NCI-H2196 treated with DMSO at 0.1 percent for 48 hours (cell line): ENCODE results near the gene GLUL.
"Not testable (repeated sequence)": the region's sequence is repeated elsewhere in the genome, so short reads cannot be mapped to it uniquely, and the experiment has no call there.

Experiments
- DNase-seq: peaks from one replicate; lab custom pipeline; 2025; ENCODE audit not compliant: unreplicated experiment; lab: John Stamatoyannopoulos, UW

The GLUL gene

DNA sequence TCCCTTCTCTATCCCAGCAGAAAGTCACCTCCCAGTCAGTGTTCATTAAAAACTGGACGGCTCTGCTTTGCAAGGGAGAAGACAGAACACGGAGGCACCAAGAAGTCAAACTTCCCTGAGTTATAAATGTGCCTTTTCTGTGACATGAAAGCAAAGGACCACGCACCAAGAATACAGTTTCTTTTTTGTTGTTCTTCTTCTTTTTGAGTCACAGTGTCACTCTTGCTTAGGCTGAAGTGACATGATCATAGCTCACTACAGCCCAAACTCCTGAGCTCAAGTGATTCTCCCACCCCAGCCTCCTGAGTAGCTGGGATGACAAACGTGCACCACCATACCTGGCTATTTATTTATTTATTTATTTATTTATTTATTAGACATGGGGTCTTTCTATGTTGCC is 22.7 kb downstream of the GLUL start:
- no peak for DNase-seq

DNA sequence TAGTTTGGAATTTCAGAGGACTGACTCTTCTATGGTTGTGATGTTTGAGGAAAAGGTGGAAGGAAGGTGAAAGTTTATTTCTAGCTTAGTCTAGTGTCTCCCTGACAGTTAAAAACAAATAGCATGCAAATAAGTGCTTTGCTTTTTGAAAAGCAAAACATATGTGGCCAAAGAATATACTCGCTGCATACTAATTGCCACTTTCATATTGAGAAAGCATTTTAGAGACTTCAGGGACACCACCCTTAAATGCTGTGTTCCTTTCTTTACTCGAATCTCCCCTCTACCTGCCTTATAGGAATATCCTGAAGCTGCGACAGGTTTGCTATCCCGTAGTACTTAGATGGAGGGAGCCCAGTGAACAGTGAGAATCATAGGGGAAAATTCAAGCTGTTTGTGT is 23.2 kb downstream of the GLUL start:
- no peak for DNase-seq

DNA sequence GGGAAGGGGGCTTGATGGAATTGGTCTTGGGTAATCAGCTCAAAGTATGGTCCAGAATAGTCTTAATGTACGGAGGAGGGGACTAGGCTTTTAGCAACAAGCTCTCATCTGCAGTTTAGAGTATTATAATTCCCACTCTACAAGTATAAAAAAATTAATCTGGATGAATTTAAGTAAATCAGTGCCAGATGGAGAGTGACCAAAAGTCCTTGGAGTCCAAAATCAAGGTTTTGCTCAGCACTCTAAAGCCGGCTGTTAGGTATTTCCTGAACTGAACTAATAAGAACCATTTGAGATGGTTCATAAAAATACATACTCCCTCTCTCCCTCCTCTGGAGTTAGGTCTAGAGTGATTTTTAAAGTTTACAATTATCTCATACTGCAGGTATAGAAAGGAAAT is 23.7 kb downstream of the GLUL start:
- no peak for DNase-seq

DNA sequence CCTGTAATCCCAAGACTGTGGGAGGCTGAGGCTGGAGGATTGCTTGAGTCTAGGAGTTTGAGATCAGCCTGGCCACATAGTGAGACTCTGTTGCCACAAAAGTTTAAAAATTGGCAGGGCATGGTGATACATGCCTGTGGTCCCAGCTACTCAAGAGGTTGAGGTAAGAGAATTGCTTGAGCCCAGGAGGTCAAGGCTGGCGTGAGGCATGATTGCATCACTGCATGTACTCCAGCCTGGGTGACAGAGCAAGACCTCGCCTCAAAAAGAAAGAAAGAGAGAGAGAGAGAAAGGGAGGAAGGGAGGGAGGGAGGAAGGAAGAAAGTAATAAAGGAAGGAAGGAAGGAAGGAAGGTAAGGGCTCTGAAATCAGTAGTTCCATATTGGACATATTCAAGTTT is 25.0 kb downstream of the GLUL start:
- DNase-seq, result no peak

DNA sequence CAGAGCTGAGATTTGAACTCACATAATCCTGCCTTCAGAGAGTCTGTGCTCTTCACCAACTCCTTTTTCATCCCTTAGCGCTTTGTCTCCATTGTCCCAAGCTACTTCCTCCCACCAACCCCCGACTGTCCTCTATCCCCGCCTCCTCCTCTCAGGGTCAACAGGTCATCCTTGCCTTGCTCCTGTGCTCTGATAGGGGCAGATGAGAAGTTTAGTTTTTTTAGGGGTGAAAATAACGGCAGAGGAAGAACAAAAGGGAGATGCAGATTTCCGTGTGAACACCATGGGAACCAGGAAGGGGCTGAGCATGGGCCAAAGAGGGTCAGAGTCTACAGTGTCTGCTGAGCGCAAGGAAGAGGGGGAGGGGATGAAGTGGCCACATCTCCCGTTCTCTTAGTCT is 31.9 kb downstream of the GLUL start:
- no peak for DNase-seq

DNA sequence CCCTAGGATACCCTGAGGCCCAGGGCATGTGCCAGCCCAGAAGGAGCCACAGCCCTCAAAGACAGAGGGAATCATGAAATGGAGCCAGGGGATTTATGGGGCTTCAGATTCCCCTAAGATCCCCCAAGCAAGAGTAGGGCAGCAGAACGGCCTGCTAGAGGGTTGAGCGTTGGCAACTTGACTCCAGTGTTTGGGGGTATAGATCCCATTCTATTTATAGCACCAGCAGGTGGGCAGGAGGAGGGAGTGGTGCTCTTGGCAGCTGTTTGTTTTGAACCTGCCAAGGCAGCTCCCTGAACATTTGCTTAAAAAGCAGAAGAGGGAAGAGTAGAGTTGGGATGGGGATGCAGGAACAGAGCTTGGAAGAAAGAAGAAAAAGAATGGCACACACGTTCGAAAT is 33.7 kb downstream of the GLUL start:
- no peak for DNase-seq

DNA sequence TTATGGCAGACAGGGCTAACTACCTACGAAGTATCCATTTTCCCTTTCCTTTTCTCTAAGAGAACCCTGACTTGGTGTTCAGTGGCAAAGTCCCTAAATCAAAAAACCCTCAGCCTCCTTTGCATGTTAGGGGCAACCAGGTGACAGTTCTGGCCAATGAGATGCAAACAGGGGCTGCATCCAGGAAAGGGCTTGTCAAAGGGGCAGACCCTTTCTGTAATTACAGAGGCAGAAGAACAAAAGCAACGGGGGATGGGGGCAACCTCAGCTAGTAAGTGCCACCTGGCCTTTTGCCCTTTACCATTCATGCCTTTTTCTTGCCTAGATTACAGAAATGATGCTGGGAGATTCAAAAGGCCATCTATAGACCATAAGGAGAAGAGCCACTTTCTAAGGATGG is 34.4 kb downstream of the GLUL start:
- DNase-seq, result no peak

DNA sequence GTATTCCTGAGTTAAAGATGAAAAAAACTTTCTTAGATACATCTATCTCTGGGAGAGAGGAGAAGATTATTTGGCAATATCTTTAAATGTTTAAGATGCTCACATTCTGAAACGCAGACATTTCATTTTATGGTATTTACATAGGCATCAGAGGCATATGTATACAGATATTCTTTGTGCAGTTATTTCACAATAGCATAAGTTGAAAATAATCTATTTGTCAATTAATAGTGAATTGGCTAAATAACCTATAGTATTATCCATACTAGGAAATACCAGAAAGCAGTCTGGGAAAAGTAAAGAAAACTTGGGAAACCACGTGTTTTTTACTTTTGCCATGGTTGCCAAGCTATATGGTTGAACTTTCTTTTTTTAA is 35.9 kb downstream of the GLUL start:
- no peak for DNase-seq

DNA sequence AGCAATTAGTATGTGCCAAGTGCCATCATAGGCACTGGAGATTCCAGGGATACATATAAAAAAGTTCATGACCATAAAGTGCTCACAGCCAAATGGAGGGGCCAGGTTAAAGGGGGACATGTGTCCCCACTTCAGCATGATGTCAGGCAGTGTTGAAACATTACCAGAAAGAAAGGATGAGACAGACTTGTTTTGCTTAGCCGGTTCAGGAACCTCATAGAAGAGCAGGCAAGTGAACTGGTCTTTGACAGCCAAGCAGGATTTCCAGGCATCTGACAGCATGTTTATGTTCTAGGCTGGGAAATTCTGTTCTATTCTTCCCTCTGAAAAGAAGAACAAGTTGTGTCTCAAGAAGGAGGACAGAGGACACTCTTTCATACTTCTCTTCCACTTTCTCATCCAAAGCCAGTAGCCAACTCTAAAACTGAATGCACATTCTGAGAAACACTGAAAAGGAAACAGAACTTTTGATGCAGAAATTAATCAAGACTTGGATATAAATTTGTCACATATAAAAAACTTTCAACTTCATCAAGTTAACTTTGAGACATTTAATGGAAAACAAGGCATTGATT is 39.7 kb downstream of the GLUL start:
- no peak for DNase-seq

DNA sequence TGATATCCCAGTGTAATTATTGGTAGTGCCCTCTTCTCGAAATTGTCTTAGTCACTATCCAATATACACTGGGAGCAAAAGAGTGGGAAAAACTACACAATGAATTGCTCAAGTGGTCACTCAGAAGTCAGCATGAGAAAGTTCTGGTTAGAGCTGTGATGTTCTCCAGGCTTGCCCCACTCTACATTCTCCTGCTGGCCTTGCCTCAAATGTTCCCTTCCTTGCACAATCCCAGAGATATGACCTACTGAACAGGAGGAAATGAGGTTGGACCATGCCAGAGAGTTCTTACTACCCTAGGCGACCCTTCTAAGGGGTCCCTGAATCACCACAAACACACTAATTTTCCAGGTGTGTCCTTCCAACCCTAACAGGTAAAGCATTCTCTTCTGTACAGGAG is 40.8 kb downstream of the GLUL start:
- no peak for DNase-seq

DNA sequence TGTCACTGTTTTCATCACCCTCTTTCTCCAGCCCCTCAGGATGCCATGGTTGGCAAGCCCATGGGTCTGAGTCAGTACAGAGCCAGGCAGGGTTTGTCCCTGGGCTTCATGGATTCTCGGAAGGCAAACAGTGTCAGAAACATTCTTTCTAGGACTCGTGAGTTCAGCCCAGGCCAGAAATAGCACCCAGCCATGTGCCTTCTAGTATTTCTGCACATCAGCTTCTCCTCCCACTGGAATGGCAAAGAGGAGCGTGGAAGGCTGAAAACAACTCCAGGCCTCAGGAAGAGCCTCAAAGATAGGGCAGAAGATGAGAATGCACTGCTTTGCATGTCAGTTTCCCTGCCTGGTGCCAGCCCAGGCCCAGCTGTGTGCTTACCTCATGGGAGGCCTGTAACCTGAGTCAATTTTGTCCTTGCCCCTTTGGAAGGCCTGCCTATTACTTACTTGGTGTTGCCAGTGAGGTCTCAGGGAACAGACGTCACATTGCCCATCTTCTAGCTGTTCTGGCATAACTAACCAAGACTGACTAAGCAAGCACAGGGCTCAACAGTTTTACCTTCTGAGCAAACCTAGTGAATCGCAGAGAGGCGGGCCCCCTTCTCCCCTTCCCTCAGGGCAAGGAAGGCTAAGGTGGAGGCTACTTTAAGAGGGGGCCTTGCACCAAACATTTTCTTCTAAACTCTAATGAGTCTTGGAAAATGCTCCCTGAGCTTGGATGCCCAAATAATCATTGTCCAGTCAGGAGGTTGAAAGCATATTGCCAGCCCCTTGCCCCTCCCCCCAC is 42.4 kb downstream of the GLUL start:
- DNase-seq, result no peak

DNA sequence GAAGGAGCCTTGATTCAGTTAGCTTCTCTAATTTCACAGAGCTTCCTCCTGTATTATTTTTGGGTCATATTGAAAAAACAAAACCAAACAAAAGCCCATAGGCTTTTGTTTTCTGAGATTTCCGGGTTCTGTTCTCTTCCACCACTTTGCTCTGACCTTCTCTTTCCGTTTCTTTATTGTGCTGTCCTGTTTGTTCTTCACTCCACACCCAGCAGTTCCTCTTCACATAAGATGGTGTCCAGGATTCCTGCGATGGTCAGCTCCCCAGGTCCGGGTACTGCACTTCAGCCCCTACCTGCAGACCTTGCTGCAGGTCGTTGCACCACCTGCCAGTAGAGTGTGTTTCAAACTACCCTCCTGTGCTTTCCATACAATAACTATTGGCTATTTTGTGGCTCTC is 44.6 kb downstream of the GLUL start:
- no peak for DNase-seq

DNA sequence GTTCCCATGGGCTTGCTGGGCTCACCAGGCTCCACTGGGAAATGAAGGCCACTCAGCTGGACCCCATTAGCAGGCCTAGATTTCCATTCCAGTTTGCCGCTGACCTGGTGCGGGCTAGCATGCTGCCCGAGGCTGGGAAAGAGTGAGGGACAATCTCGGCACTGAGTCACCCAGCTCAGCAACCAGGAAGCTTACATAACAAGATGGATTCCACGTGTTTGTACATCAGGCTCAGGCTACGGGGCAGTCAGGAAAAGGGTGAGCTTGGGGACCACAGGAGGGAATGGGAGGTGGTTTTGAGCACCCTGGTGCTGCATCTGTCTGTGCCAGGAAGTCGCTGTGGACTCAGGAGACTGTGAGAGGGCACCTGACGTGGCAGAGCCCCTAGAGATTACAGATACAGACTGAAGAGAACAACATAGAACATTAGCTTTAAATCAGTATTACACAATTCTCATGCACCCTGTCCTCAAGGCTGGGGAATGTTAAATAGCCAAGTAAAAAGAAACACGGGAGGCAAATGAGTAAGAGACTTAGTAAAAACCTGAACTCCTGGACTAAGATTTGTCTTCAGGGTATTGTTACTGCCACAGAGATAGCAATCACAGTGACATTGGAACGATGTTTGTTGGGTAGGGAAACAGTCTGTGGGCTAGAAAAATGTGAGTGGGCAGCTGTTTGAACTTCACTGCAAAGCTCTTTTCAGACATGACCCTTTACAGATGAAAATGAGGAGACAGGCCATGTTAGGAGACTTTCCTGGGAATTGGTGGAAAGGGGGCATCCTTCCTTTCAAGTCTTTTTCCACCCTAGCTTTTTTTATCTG is 51.1 kb downstream of the GLUL start:
- DNase-seq, result no peak

DNA sequence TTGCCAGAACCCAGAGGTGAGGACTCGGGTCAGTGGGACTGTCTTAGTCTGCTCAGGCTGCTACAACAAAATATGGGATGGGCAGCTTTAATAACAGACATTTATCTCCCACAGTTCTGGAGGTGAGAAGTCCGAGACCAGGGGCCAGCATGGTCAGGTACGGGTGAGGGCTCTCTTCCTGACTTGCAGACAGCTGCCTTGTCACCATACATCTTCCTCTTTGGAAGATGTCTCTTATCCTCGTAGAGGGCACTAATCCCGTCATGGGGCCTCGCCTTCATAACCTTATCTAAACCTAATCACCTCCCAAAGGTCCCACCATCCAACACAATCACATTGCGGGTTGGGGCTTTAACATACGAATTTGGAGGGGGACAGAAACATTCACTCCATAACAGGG is 51.9 kb downstream of the GLUL start:
- DNase-seq, result no peak

DNA sequence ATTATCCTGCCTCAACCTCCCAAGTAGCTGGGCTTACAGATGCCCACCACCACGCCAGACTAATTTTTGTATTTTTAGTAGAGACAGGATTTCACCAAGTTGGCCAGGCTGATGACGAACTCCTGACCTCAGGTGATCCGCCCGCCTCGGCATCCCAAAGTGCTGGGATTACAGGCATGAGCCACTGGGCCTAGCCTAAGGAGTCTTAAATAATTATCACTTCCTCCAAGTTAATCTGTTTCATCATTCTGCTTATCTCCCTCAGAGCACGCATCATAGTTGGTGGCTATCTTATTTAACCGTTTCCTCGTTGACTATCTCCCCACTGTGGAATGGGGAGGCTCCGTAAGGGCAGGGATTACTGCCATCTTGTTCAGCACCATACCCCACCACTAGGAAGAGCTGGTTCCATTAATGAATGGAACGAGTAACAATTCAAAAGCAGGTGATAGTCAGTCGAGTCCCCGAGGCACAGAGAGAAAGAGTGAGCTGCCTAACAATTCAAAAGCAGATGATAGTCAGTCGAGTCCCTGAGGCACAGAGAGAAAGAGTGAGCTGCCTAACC is 52.7 kb downstream of the GLUL start:
- DNase-seq, result no peak

DNA sequence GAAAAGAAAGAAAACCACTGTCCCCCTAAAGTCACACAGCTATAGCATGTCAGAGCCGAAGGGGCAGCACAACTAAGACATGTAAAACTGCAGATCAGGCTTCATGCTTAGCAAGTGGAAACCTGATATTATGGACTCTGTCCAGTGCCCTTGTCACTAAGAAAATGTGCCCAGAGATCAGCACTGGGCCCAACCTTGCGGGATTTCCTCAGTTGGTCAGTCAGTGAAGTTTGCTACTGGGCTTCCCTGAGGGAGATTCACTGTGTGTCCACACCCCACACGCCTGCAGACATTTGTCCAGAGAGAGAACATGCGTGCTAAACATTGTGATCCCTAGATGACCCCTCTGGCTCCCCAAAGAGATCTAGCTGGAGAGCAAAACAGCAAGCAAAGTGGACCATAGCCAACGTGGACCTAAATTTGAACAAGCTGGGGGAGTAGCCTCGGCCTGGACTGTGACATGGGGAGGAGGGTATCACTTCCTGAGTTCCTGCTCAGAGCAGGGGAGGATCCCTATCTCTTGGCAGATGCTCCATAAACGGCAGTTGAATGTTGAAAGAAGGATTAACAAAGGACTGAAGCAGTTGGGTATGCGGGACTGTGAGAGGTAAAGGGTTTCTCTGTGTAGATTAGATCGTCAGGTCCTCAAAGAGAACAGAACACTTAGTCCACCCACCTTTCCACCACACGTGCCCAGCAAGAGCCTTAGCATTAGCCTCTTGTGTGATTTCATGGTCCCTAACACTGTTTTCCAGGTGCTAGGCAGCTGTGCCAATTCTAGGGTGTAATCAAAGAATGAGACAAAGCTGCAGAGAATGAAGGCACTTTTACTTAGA is 53.6 kb downstream of the GLUL start:
- no peak for DNase-seq

DNA sequence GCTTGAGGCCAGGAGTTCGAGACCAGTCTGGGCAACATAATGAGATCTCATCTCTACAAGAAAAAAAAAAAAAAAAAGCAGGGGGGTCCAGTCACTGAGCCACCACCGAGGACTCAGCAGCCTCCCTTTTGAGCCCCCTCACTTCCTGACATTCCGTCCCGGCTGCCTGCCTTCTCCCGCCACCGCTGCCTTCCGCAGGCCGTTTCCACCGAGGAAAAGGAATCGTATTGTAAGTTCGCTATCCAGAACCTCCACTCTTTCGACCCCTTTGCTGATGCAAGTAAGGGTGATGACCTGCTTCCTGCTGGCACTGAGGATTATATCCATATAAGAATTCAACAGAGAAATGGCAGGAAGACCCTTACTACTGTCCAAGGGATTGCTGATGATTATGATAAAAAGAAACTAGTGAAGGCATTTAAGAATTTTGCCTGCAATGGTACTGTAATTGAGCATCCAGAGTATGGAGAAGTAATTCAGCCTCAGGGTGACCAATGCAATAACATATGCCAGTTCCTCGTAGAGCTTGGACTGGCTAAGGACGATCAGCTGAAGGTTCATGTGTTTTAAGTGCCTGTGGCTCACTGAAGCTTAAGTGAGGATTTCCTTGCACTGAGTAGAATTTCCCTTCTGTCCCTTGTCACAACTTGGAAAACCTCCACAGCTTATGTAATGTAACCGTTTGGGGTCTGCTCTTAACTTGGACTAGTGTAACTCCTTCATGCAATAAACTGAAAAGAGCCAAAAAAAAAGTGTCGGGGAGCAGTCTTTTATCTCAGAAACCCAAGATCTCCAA is 55.6 kb downstream of the GLUL start:
- no peak for DNase-seq

DNA sequence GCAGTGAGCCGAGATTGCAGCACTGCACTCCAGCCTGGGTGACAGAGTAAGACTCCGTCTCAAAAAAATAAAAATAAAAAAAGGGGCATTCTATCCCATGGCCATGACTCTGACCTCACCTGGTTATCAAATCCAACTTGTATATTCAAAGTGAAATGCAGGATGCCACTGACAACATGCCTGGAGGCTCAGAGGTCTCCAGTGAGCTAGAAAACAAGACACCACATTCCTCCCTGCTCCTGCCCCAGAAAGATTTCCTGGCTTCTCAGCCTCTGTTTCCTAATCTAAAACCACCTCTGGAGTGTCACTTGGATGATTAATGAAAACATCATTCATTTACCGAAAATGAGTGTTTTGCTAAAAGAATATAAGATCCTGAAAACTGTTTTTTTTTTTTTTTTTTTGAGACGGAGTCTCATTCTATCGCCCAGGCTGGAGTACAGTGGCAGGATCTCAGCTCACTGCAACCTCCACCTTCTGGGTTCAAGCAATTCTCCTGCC is 58.5 kb downstream of the GLUL start:
- not testable (repeated sequence) for DNase-seq

DNA sequence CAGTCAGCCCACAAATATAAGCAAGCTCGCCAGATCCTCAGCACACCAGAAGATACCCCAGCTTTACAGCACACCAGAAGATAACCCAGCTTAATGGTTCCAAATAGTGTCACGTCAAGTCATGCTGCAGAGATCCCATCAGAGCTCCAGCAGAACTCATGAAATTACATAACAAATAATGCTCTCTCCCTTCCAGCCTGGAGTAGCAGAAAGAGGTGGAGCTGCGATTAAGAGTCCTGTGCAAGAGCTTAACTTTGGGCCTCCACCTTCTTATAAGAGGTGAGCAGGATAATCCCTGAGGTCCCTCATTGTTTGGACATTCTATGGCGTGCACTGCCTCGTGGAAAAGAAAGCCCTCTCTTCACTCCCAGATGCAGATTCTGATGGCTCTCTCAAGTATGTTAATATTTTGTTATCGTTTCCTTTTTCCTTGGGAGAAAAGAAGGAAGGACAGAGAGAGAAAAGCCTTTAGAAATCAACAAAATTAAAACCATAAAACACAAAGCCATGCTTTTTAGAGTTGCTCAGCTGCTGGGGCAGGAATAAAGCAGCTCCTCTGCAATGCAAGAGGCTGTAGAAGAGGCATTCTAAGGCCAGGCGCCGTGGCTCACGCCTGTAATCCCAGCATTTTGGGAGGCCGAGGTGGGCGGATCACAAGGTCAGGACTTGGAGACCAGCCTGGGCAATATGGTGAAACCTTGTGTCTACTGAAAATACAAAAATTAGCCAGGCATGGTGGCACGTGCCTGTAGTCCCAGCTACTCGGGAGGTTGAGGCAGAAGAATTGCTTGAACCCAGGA is 59.1 kb downstream of the GLUL start:
- DNase-seq, result no peak
